T follicular helper cell (primary cell): ENCODE data around the gene FAM24A.

Source experiments
- DNase-seq: peaks from one replicate; pipeline ENCODE4 v3.0.0-alpha.2; 2020; ENCODE audit warnings: low read depth

Gene FAM24A

DNA sequence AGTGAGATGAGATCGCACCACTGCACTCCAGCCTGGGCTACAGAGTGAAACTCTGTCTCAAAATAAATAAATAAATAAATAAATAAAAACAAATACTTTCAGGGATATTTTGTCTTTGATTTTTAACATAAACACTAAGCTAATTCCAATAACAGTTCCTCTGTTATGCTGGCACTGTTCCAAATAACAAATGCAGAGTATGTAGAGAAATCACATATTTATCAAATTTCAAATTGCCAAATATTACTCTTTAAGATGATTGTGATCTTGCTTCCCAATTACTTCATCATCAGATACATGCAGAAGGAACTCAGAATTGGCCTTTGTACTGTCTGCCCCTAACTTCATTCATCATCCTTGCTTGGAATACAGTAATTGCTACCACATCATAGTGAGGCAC lies 19.7 kb downstream of the FAM24A start:
- no peak for DNase-seq

DNA sequence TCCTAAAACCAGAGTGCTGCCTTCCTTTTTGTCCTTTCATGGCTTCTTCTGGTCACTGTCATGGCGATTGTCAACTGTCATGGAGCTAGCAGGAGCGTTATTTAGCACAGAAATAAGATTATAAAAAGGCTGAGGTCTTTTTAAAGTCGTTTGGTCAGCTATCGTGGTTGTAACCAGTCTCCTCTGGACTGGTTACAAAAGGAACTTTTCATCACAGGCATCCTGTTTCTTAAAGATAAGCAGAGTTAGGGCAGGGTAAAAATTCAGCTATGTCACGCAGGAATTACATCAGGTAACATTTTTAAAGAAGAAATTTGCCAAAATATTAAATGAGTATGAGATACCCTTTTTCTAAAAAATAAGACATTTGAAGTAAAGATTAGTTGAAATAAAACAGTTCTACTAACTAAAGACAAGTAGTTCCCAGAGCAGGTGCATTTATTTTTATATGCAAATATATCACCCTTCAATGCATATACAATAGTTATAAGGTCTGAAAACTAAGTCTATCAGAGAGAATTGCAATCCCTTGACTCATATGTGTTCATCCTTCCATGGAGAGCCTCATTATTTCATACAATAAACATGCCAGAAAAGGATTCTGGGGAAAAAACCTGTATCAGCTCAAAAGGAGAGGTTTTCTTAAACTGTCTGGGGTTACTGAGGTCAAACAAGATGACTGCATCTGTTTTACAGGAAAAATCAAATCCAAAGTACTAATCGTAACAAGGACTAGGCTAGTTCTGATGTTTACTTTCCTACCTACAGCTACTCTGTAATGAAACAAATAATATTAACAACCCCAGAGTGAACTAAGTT lies 20.9 kb downstream of the FAM24A start:
- DNase-seq, result no peak

DNA sequence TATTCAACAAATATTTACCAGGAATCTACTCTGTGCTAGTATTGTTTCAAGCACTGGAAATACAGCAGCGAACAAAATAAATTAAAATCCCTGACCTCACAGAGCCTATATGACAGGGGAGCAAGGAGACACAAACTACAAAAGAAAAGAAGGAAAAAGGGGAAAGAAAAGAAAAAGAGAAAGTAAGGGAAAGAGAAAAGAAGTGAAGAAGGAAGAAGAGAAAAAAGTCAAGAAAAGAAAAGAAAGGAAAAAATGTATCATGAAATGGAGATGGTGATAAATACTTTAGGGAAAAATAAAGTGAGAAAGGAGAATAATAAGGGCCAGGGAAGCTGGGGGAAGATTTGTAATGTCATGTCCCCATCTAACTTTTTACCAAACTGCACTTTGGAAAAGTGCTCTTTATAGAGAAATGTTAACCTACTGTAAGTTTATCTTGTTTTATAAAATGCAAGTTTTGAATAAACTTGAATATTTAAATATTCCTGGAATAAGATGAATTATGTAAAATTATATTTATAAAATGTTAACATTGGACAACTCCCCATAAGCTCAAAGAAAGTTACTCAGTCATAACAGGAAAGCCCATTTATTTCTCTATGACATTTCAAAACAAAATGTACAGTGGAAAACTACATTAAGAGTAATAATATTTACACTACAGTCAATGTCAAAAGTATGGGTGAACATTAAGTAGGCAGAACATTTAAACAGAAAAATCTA lies 28.9 kb downstream of the FAM24A start:
- no peak for DNase-seq

- DNase-seq, result no peak
Observed at GRCh38 chr10:122939856-122940543, 29.6 kb downstream of the FAM24A start.

GRCh38 chr10:122949296-122949695 lies 38.9 kb downstream of the FAM24A start:
- DNase-seq, result no peak

DNA sequence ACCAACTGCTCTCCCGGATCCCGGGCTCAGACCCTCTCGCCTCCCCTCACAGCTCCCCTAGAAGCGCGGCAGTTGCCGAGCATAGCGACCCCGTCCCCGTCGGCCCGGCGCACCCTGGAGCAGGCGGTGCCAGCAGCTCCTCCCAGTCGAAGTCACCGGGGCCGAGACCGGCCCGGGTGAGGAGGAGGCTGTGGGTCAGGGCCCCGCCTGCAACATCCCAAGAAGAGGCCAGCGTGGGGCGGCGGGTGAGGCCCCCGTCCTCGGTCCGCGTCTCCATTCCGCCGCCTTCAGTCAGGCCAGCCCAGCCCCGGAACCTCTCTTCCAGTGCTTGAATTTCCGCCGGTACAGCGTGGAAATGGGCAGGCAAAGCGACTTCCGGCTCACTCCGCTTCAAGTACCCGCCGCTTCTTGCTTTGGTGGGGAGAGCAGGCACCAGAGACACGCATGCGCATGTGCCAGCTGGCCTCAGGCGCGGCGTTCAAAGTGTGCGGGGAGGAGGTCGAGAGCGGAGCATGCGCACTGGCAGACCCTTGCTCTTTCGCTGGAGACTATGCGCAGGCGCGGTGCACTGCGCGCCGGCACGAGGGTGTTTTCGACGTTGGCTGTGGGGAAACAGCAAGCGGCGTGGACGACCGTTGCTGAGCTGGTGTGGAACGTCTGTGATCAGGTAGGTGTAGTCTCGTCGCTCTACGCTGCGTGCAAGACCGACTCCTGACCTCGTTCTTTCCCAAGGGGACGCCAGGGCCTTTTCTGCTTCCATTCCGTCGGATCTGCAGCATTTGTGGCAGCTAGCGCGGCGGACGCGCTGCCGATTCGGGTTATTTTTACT lies 43.7 kb downstream of the FAM24A start, which contains the start of gene C10orf88:
C10orf88 (minus strand) TSS at position 326 of the 829 bp plus-strand sequence; CDS start at position 277, 49 bp downstream.
- DNase-seq, result peak; percentile 96

GRCh38 chr10:122954731-122955050 lies 44.3 kb downstream of the FAM24A start:
- no peak for DNase-seq

GRCh38 chr10:122955892-122956291 lies 45.5 kb downstream of the FAM24A start:
- DNase-seq, result no peak

GRCh38 chr10:122957474-122957873 lies 47.1 kb downstream of the FAM24A start:
- DNase-seq, result no peak

GRCh38 chr10:122962405-122962804 lies 52.0 kb downstream of the FAM24A start:
- no peak for DNase-seq
